Measurements from ENCODE around the gene NFATC2. TPM values are rescaled to one million over a fixed set of nuclear protein-coding genes. Genes with fewer than 3 reads are reported as not detected.

The NFATC2 gene
- not detected in 2 replicates for polyA plus RNA-seq
- polyA minus RNA-seq, result not detected in 2 replicates

DNA sequence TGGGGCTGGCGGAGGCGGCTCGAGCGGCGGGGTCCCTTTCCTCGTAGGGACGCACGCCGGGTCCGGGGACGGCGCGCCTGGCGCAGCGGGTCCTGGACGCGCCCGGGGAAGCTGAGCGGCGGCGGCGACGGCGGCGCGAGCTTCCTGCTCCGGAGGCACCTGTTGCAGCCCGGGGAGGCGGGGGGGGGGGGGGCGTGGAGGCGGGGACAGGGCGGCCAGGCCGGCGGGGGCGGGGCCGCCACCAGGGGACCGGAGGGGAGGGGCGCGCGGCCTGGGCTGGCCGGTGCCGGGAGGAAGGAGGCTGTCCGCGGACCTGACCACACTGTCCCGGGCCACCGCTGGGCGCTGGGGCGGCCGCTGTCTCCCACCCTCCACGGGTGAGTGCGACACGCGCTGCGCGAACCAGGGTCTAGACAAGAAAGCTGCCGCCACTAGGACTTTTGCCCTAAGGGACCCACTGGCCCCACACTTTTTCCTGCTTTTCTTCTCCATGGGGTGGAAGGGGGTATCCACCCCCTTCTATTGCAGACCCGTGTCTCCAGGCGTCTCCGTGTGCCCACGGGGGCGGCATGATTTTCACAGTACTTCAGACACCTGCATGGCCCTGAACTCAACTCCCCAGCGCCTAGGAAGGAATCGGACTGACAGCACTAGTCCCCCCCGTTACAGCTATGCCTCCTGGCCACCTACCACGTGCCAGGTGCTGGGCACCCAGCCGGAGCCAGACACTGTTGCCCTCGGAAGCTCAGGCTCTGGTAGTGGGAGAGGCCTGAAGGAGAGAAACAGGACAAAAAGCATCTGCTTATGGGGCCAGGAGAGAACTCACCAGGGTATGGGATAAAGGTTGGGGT is at the start of gene NFATC2:
Gene NFATC2 (minus strand): TSS at position 149 of the 851 bp plus-strand sequence. CDS start 220 bp downstream, outside the sequence.
- no peaks in the 10 kb centered on the region for H3K79me2 ChIP-seq (replicated peaks; ENCODE audit: insufficient read depth, low read length)
- peaks cover 21% of the 10 kb centered on the region for H3K27me3 ChIP-seq (ENCODE audit: insufficient read depth, low read depth, low read length)
- H3K9me2 ChIP-seq (ENCODE audit: insufficient read depth, low read length), result no peaks in the 10 kb centered on the region
- H3K4me3 ChIP-seq (ENCODE audit: low read length), result no peak within 1 kb of the TSS
- no peak within 1 kb of the TSS for H2AFZ ChIP-seq (ENCODE audit: low read depth, low read length)
- no peaks in the 10 kb centered on the region for H3K36me3 ChIP-seq (ENCODE audit: insufficient read depth, low read length)
- TF ChIP-seq, protein P1, sequence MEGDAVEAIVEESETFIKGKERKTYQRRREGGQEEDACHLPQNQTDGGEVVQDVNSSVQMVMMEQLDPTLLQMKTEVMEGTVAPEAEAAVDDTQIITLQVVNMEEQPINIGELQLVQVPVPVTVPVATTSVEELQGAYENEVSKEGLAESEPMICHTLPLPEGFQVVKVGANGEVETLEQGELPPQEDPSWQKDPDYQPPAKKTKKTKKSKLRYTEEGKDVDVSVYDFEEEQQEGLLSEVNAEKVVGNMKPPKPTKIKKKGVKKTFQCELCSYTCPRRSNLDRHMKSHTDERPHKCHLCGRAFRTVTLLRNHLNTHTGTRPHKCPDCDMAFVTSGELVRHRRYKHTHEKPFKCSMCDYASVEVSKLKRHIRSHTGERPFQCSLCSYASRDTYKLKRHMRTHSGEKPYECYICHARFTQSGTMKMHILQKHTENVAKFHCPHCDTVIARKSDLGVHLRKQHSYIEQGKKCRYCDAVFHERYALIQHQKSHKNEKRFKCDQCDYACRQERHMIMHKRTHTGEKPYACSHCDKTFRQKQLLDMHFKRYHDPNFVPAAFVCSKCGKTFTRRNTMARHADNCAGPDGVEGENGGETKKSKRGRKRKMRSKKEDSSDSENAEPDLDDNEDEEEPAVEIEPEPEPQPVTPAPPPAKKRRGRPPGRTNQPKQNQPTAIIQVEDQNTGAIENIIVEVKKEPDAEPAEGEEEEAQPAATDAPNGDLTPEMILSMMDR (IDR thresholded peaks at IDR 0.05; ENCODE audit: poor library complexity, severe bottlenecking), result no peak
- TF ChIP-seq MXI1 (conservative IDR thresholded peaks at IDR 0.05; ENCODE audit: poor library complexity, severe bottlenecking) (no peak), SMC3 (conservative IDR thresholded peaks at IDR 0.05; ENCODE audit: poor library complexity) (no peak), POLR2AphosphoS5 (IDR thresholded peaks at IDR 0.05) (no peak), TAF1 (IDR thresholded peaks at IDR 0.05; ENCODE audit: low read depth) (no peak), EP300 (conservative IDR thresholded peaks at IDR 0.05; ENCODE audit: poor library complexity, severe bottlenecking) (no peak)
- TF ChIP-seq, protein P2, sequence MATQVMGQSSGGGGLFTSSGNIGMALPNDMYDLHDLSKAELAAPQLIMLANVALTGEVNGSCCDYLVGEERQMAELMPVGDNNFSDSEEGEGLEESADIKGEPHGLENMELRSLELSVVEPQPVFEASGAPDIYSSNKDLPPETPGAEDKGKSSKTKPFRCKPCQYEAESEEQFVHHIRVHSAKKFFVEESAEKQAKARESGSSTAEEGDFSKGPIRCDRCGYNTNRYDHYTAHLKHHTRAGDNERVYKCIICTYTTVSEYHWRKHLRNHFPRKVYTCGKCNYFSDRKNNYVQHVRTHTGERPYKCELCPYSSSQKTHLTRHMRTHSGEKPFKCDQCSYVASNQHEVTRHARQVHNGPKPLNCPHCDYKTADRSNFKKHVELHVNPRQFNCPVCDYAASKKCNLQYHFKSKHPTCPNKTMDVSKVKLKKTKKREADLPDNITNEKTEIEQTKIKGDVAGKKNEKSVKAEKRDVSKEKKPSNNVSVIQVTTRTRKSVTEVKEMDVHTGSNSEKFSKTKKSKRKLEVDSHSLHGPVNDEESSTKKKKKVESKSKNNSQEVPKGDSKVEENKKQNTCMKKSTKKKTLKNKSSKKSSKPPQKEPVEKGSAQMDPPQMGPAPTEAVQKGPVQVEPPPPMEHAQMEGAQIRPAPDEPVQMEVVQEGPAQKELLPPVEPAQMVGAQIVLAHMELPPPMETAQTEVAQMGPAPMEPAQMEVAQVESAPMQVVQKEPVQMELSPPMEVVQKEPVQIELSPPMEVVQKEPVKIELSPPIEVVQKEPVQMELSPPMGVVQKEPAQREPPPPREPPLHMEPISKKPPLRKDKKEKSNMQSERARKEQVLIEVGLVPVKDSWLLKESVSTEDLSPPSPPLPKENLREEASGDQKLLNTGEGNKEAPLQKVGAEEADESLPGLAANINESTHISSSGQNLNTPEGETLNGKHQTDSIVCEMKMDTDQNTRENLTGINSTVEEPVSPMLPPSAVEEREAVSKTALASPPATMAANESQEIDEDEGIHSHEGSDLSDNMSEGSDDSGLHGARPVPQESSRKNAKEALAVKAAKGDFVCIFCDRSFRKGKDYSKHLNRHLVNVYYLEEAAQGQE (IDR thresholded peaks at IDR 0.05; ENCODE audit: borderline replicate concordance), result no peak
- H3K27ac ChIP-seq (ENCODE audit: low read length), result no peak within 1 kb of the TSS
- peaks cover 2% of the 10 kb centered on the region for H3K9me3 ChIP-seq (ENCODE audit: low read length)
- H3F3A ChIP-seq (ENCODE audit: insufficient read depth, low read length, poor library complexity, severe bottlenecking), result no peaks in the 10 kb centered on the region
- H3K9ac ChIP-seq (ENCODE audit: low read length), result no peak within 1 kb of the TSS
- no peaks in the 10 kb centered on the region for H4K20me1 ChIP-seq (ENCODE audit: insufficient read depth)
- no peak within 1 kb of the TSS for H3K4me2 ChIP-seq (ENCODE audit: low read length)

DNA sequence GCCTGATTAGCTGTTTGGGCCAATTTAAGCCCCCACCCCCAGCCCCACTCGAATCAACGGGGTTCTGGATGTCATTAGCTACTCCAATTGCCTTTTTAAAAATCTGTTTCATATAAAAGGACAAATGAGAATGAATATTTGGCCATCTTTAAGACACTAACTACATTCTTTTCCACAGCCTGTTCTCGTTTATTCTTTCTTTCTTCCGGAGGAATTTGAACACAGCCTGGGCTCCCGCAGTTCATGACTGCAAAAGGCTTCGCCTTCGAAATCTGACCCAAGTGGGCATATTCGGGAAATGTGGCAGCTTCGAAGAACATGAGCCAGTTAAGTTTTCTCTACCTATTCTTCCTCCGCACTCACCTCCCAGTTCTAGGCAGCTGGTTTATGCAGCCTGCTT is 49.4 kb upstream of the NFATC2 start:
- Histone ChIP-seq H3K9ac (ENCODE audit: low read length) (no peak overlapping the region), H3K4me3 (ENCODE audit: low read length) (no peak overlapping the region), H3K27ac (ENCODE audit: low read length) (no peak overlapping the region), H4K20me1 (ENCODE audit: insufficient read depth) (no peaks in the 10 kb centered on the region), H3K9me3 (ENCODE audit: low read length) (no peaks in the 10 kb centered on the region), H2AFZ (ENCODE audit: low read depth, low read length) (no peak overlapping the region), H3K79me2 (replicated peaks; ENCODE audit: insufficient read depth, low read length) (no peaks in the 10 kb centered on the region), H3K36me3 (ENCODE audit: insufficient read depth, low read length) (no peaks in the 10 kb centered on the region), H3K9me2 (ENCODE audit: insufficient read depth, low read length) (no peaks in the 10 kb centered on the region), H3K27me3 (ENCODE audit: insufficient read depth, low read depth, low read length) (no peaks in the 10 kb centered on the region), H3K4me2 (ENCODE audit: low read length) (no peak overlapping the region), H3F3A (ENCODE audit: insufficient read depth, low read length, poor library complexity, severe bottlenecking) (no peaks in the 10 kb centered on the region)
- TF ChIP-seq EP300 (conservative IDR thresholded peaks at IDR 0.05; ENCODE audit: poor library complexity, severe bottlenecking) (no peak), TAF1 (IDR thresholded peaks at IDR 0.05; ENCODE audit: low read depth) (no peak), MXI1 (conservative IDR thresholded peaks at IDR 0.05; ENCODE audit: poor library complexity, severe bottlenecking) (no peak), RAD21 (conservative IDR thresholded peaks at IDR 0.05) (no peak), POLR2AphosphoS5 (IDR thresholded peaks at IDR 0.05) (no peak), EZH2 (IDR thresholded peaks at IDR 0.05; ENCODE audit: borderline replicate concordance, insufficient read depth, low read length, poor library complexity, severe bottlenecking) (no peak), SMC3 (conservative IDR thresholded peaks at IDR 0.05; ENCODE audit: poor library complexity) (no peak)
- TF ChIP-seq, protein P2 (IDR thresholded peaks at IDR 0.05; ENCODE audit: borderline replicate concordance), result no peak
- TF ChIP-seq, protein P1 (IDR thresholded peaks at IDR 0.05; ENCODE audit: poor library complexity, severe bottlenecking), result no peak
